GM13977 (cell line): ENCODE results near the gene KIAA0825.
"Not testable (repeated sequence)": the region's sequence is repeated elsewhere in the genome, so short reads cannot be mapped to it uniquely, and the experiment has no call there.

Experiments
- DNase-seq: peaks from one replicate; pipeline ENCODE4 v3.0.0; 2012; ENCODE audit warnings: low spot score
- CTCF ChIP-seq: IDR thresholded peaks from 2 replicates; pipeline ENCODE4 v1.5.1; 2012; ENCODE audit warnings: mild to moderate bottlenecking, control low read depth; ENCODE audit not compliant: insufficient read depth; ENCODE audit errors: extremely low read depth, missing control alignments
- in situ Hi-C: fragments of 300-500 bp; cut with MboI; formaldehyde crosslinking; loops from one replicate; pipeline ENCODE4 v1.12.0; 2022; ENCODE audit warnings: low sequenced_read_pairs, low pct_unique_long_range_greater_than_20kb, mixed read lengths, inconsistent platforms; ENCODE audit not compliant: unreplicated experiment

The KIAA0825 gene

DNA sequence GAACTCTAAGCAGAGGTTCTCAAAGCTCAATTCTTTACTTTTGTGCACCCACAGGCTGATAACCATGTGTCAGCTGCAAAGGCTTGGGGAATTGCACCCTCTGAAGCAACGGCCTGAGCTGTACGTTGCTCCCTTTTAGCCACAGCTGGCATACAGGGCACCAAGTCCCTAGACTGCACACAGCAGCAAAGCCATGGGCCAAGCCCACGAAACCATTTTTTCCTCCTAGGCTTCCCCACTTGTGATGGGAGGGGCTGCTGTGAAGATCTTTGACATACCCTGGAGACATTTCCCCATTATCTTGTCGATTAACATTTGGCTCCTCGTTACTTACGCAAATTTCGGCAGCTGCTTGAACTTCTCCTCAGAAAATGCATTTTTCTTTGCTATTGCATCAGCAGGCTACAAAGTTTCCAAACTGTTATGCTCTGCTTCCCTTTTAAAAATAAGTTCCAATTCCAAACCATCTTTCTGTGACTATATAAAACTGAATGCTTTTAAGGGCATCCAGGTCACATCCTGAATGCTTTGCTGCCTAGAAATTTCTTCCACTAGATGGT is 23.0 kb downstream of the KIAA0825 start:
- in situ Hi-C loops = no loop called here
- DNase-seq = no peak
- TF ChIP-seq CTCF = no peak

DNA sequence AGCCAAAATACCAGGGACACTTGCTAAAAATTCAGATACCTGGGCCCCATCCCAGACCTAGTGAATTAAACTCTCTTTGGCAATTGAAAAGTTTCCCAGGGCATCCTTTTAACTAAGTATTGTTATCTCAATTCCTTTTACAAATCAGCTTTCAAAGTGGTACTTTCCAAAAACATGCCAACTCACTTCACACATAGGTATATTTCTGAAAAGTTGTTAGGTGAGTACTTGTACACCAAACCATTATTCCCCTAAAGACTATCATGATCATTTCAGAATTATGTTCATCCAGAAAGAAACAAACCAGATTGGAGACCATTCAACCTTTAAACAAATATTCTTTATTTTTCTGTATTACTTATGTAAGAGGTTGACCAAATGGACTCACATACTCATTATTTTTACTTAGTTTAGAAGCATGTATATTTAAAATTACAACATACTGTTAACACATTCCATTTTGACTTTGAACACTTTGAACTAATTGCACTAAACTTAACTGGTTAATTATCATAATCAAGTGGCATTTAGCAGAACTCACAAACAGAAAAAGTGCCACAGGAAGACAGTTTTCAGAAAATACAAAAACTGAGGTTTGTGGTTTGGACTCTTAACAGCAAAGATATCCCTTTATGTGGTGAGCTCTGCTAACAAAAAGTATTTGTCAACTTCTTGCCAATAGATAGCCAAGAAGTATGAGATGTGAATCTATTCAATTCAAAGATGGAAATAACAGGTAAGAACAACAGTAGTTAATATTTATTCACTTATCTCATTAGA is 40.7 kb downstream of the KIAA0825 start:
- DNase-seq = peak; percentile 38
- no peak for TF ChIP-seq CTCF
- in situ Hi-C loops = no loop called here

- DNase-seq = no peak
- no peak for TF ChIP-seq CTCF
- in situ Hi-C loops = no loop called here
Measured at GRCh38 chr5:94575196-94575595, 43.2 kb downstream of the KIAA0825 start.

- in situ Hi-C loops, DNase-seq: not testable (repeated sequence)
Measured at GRCh38 chr5:94573349-94573748, 45.1 kb downstream of the KIAA0825 start.

DNA sequence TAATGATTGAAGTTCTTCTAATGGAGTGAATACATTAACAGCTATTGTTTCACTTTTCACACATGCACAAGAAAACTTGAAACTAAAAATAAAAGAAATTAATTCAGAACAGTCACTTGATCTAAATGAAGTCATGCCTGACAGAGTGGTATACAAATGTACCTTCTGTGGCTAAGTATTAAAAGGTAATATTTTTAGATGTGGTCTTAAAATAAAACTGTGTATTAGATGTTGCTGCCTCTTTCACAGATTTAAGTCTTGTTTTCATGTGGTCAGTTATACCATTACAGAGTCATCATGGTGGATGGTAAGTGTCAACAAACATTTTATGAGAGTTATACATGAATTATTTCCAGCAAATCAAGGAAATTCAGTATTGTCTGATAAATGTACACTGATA is 47.0 kb downstream of the KIAA0825 start:
- DNase-seq = no peak
- in situ Hi-C loops = no loop called here
- no peak for TF ChIP-seq CTCF

DNA sequence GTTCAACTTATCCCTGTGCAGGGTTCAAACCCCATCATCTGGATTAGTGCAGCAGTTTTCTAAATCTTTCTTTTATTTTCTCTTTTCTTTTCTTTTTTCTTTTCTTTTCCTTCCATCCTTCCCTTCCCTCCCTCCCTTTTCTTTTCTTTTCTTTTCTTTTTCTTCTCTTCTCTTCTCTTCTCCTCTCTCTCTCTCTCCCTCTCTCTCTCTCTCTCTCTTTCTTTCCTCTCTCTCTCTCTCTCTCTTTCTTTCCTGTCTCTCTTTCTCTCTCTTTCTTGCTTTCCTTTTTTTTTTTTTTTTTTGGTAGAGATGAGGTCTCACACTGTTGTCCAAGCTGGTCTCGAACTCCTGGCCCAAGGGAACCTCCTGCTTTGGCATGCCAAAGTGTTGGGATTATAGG is 53.6 kb downstream of the KIAA0825 start:
- DNase-seq = no peak
- no peak for TF ChIP-seq CTCF
- in situ Hi-C loops = no loop called here

- in situ Hi-C loops = no loop called here
- DNase-seq = no peak
- no peak for TF ChIP-seq CTCF
Measured at GRCh38 chr5:94562327-94562971, 56.0 kb downstream of the KIAA0825 start.
